SK-N-MC (cell line): ENCODE results near the gene GSTA5.
"Not testable (repeated sequence)": the region's sequence is repeated elsewhere in the genome, so short reads cannot be mapped to it uniquely, and the experiment has no call there.

ENCODE experiments used
- DNase-seq: peaks from one replicate; pipeline ENCODE4 v3.0.0-alpha.2; 2011; ENCODE audit warnings: low read depth, low spot score
- H3K27ac ChIP-seq: fragments of 200-600 bp; sonication (generic); 2 replicates; pipeline ENCODE4 v1.5.1; 2016; ENCODE audit warnings: mixed run types
- H3K36me3 ChIP-seq: fragments of 200-600 bp; sonication (generic); 2 replicates; pipeline ENCODE4 v1.6.1; 2017; ENCODE audit warnings: antibody characterized with exemption, low read length, mixed read lengths; ENCODE audit not compliant: insufficient read depth
- H3K4me3 ChIP-seq: fragments of 200-600 bp; sonication (generic); 2 replicates; pipeline ENCODE4 v1.5.1; 2016
- H3K9ac ChIP-seq: fragments of 200-600 bp; sonication (generic); 2 replicates; pipeline ENCODE4 v1.8.0; 2017; ENCODE audit warnings: mixed run types, mixed read lengths; ENCODE audit not compliant: insufficient read length
- H3K9me3 ChIP-seq: fragments of 200-600 bp; sonication (generic); 2 replicates; pipeline ENCODE4 v1.6.1; 2017; ENCODE audit warnings: low read depth, mild to moderate bottlenecking, antibody characterized with exemption, low read length, moderate library complexity, mixed read lengths
- EZH2 ChIP-seq: fragments of 200-600 bp; sonication (generic); IDR thresholded peaks from one replicate; pipeline ENCODE4 v1.6.1; 2017; ENCODE audit warnings: antibody characterized with exemption
- FOXP2 ChIP-seq: optimal IDR thresholded peaks from 2 replicates; pipeline ENCODE3; 2011; ENCODE audit warnings: mild to moderate bottlenecking, moderate library complexity; ENCODE audit not compliant: insufficient read depth; ENCODE audit errors: extremely low read length, control extremely low read depth
- POLR2AphosphoS5 ChIP-seq: IDR thresholded peaks from 2 replicates; pipeline ENCODE4 v1.6.1; 2012; ENCODE audit warnings: mild to moderate bottlenecking, low read depth, low read length, borderline replicate concordance

GSTA5 gene

GRCh38 chr6:52801188-52801841 is 39.3 kb downstream of the GSTA5 start:
- Histone ChIP-seq H3K27ac (no peak overlapping the region), H3K36me3 (no peaks in the 10 kb centered on the region), H3K9ac (no peak overlapping the region), H3K4me3 (no peak overlapping the region), H3K9me3 (no peaks in the 10 kb centered on the region)
- TF ChIP-seq FOXP2 (no peak), EZH2 (no peak), POLR2AphosphoS5 (no peak)
- DNase-seq: no peak

- not testable (repeated sequence) for H3K4me3 ChIP-seq, H3K36me3 ChIP-seq, H3K9ac ChIP-seq, H3K9me3 ChIP-seq, H3K27ac ChIP-seq, DNase-seq
Observed at GRCh38 chr6:52799272-52799671, 41.3 kb downstream of the GSTA5 start.

GRCh38 chr6:52794366-52794765 is 46.2 kb downstream of the GSTA5 start:
- DNase-seq, H3K36me3 ChIP-seq, H3K9me3 ChIP-seq, H3K9ac ChIP-seq, H3K27ac ChIP-seq, H3K4me3 ChIP-seq: not testable (repeated sequence)

GRCh38 chr6:52790861-52791260 is 49.8 kb downstream of the GSTA5 start:
- no peak overlapping the region for H3K27ac ChIP-seq

GRCh38 chr6:52789658-52790057 is 51.0 kb downstream of the GSTA5 start:
- not testable (repeated sequence) for H3K36me3 ChIP-seq, DNase-seq, H3K4me3 ChIP-seq, H3K27ac ChIP-seq, H3K9me3 ChIP-seq, H3K9ac ChIP-seq

More at GRCh38 chr6:52790861-52791260, 49.8 kb downstream of the GSTA5 start:
- DNase-seq: no peak
- Histone ChIP-seq H3K9ac (no peak overlapping the region), H3K4me3 (no peak overlapping the region), H3K9me3 (no peaks in the 10 kb centered on the region), H3K36me3 (no peaks in the 10 kb centered on the region)
- TF ChIP-seq EZH2 (no peak), POLR2AphosphoS5 (no peak), FOXP2 (no peak)

- Histone ChIP-seq H3K4me3 (no peak overlapping the region), H3K36me3 (no peaks in the 10 kb centered on the region), H3K9me3 (no peaks in the 10 kb centered on the region), H3K9ac (no peak overlapping the region), H3K27ac (no peak overlapping the region)
- no peak for DNase-seq
- TF ChIP-seq EZH2 (no peak), FOXP2 (no peak), POLR2AphosphoS5 (no peak)
Observed at GRCh38 chr6:52788478-52788877, 52.1 kb downstream of the GSTA5 start.

- H3K27ac ChIP-seq: no peak overlapping the region
- H3K4me3 ChIP-seq: no peak overlapping the region
- no peaks in the 10 kb centered on the region for H3K9me3 ChIP-seq
- TF ChIP-seq FOXP2 (no peak), EZH2 (no peak)
- H3K9ac ChIP-seq: no peak overlapping the region
- DNase-seq: no peak
- no peaks in the 10 kb centered on the region for H3K36me3 ChIP-seq
Observed at GRCh38 chr6:52787917-52788316, 52.7 kb downstream of the GSTA5 start.

- no peaks in the 10 kb centered on the region for H3K9me3 ChIP-seq
- TF ChIP-seq EZH2 (no peak), FOXP2 (no peak), POLR2AphosphoS5 (no peak)
- H3K36me3 ChIP-seq: no peaks in the 10 kb centered on the region
- H3K4me3 ChIP-seq: no peak overlapping the region
- H3K9ac ChIP-seq: no peak overlapping the region
- no peak overlapping the region for H3K27ac ChIP-seq
- DNase-seq: no peak
Observed at GRCh38 chr6:52786249-52786956, 54.2 kb downstream of the GSTA5 start.

- not testable (repeated sequence) for DNase-seq, H3K9ac ChIP-seq, H3K4me3 ChIP-seq, H3K9me3 ChIP-seq, H3K27ac ChIP-seq, H3K36me3 ChIP-seq
Observed at GRCh38 chr6:52782696-52783274, 57.8 kb downstream of the GSTA5 start.

- DNase-seq, H3K9ac ChIP-seq, H3K36me3 ChIP-seq, H3K9me3 ChIP-seq, H3K27ac ChIP-seq, H3K4me3 ChIP-seq: not testable (repeated sequence)
Observed at GRCh38 chr6:52782209-52782608, 58.4 kb downstream of the GSTA5 start.
